DMS79 treated with DMSO at 0.1 percent for 48 hours (cell line): ENCODE results near the gene WAC.

ENCODE experiments used
- DNase-seq: peaks from one replicate; lab custom pipeline; 2025; lab: John Stamatoyannopoulos, UW

Gene WAC

DNA sequence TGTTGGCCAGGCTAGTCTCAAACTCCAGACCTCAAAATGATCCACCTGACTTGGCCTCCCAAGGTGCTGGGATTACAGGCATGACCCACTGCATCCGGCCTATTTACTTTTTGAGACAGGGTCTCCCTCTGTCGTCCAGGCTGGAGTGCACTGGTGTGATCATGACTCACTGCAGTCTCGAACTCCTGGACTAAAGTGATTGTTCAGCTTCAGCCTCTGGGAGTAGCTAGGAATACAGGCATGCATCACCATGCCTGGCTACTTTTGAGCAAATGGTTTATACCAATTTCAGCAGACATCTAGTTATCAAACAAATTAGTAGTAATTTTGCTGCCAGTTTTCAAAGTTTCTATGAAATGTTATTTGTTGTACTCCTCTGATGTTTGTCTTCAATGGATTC lies 2.2 kb upstream of the WAC start:
- DNase-seq: no peak

- DNase-seq: no peak
Measured at GRCh38 chr10:28533186-28533564, 257 bp downstream of the WAC start.

DNA sequence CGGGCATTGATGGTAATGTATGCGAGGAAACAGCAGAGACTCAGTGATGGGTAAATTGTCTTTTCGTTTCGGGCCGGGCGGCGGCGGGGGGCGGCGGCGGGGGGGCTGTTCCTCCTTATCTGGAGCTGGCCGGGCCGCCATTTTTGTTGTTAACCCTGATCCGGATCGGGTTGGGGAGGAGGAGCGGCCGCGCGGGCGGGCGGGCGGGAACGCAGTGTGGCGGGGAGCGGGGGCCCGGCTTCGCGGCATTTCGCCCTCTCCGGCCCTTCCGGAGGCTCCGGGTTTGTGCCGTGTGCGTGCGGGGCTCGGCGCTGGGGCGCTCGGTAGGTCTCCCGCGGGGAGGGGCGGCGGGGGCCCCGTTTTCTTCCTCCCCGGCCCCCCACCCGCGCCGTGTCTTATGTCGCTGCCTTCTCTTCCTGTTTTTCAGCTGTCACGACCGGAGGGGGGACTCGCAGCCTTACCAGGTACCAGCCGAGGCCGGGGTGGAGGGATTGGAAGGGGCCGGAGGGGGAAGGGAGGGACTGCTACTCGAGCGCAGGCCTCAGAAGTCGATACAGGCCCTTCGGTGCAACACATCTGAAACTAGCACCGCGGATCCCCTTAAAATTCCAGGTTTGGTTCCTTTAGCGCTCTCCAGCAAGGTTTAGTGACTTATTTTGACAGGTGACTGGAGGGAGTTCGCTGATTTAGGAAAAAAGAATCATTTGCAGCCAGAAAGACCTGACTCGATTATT lies 820 bp downstream of the WAC start:
- DNase-seq: peak; percentile 9

- no peak for DNase-seq
Measured at GRCh38 chr10:28535846-28536245, 2.9 kb downstream of the WAC start.

DNA sequence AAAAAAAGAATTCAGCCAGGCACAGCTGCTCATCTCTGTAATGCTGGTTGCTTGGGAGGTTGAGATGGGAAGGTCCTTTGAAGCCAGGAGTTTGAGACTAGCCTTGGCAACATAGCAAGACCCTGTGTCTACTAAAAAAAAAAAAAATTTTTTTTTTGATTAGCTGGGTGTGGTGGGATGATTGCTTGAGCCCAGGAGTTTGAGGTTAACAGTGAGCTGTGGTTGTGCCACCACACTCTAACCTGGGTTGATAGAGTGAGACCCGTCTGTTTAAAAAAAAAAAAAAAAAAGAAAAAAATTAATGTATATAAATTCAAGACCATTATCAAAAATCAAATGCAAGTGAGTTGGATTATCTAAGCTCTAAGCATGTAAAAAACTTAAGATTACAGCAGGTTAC lies 5.7 kb downstream of the WAC start:
- no peak for DNase-seq

GRCh38 chr10:28540145-28540544 lies 7.2 kb downstream of the WAC start:
- no peak for DNase-seq

- DNase-seq: no peak
Measured at GRCh38 chr10:28541717-28542365, 8.9 kb downstream of the WAC start.

- DNase-seq: no peak
Measured at GRCh38 chr10:28542728-28543127, 9.8 kb downstream of the WAC start.

GRCh38 chr10:28544058-28544457 lies 11.1 kb downstream of the WAC start:
- no peak for DNase-seq

DNA sequence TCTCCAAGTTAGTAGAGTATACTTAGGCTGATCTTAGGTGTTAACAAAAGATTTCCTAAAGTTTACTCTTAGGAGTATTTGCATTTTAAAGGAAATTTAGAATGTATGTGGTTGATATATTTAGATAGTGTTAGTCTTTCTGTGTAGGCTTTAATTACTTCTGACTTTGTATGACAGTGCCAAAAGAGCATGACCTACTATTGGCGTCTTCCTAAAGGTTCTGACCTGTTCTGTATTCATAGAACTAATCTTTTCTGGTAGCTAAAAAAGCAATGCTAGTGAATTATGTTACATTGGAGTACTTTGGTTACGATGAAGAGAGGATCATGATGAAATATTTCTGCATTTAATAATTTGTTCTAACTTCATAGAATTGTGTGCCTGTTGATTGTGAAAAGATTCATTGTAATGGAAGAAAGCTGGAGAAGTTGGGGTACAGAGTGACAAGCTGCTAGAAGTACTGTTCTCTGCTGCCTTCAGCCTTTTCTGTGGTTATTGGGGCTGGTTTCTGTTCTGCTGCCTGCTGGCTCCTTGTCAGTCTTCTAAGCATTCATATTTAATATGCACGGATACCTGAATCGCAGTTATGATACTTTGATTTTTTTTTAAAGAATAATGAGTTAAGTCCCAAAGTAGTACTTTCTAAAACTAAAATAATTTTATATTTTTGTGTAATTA lies 13.2 kb downstream of the WAC start:
- no peak for DNase-seq

- DNase-seq: peak; percentile 36
Measured at GRCh38 chr10:28548781-28549498, 16.0 kb downstream of the WAC start.

DNA sequence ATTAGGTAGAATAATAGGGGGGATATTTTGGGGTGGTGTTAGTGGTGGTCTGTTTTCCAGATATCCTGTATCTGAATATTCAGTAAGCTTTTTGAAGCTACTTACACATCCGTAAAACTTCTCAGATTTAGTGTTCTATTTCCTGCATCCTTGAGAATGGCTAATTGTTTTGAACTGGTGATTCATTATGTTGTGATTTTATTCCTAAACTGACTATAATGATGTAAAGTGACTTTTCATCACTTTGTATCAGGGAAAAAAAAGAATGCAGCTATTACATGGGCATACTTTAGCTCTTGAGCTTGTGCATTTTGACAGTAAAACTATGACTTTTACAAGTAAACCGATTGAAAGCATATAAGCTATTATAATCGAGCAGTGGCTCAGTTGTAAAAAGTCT lies 18.2 kb downstream of the WAC start:
- no peak for DNase-seq

- no peak for DNase-seq
Measured at GRCh38 chr10:28552775-28553174, 19.9 kb downstream of the WAC start.

- DNase-seq: no peak
Measured at GRCh38 chr10:28554009-28554408, 21.1 kb downstream of the WAC start.

GRCh38 chr10:28554952-28555351 lies 22.0 kb downstream of the WAC start:
- DNase-seq: no peak

GRCh38 chr10:28555358-28555757 lies 22.4 kb downstream of the WAC start:
- no peak for DNase-seq

DNA sequence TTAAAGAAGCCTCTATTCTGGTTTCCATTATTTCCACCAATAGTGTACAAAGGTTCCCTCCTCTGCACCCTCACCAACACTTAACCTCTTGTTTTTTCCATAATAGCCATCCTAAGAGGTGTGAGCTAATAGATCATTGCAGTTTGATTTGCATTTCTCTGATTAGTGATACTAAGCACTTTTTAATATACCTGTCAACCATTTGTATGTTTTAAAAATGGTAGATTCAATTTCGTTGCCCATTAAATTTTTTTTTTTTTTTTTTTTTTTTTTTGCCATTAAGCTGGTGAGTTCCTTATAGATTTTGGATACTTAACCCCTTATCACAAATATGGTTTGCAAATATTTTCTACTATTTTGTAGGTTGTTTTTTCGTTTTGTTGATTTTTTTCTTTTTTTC lies 23.2 kb downstream of the WAC start:
- no peak for DNase-seq

- DNase-seq: no peak
Measured at GRCh38 chr10:28558186-28558585, 25.3 kb downstream of the WAC start.

DNA sequence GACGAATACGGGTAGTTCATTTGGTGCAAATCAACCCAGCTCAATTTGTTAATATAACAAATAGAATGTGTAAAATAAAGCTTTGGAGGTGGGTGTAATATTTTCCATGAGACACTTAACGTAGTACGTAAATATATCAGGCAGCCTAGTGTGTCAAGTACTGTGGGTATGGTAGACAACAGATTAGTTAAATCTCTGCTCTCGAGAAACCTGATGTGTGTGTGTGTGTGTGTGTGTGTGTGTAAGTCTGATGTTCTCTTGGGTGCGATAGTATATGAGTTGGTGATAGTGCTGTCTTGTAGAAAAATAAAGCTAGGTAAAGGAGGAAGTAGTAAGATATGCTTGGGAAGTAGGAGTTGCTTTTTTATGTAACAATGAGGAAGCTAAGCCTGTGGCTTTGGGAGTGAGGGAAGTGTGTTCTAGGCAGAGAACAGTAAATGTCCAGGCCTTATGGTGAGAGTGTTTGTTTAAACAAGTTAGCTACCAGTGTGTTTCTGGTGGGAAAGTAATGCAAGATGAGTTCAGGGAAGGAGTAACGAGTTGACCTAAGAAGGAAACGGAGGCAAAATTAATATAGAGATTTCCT lies 26.1 kb downstream of the WAC start:
- no peak for DNase-seq

- no peak for DNase-seq
Measured at GRCh38 chr10:28559618-28560017, 26.7 kb downstream of the WAC start.

GRCh38 chr10:28560617-28561016 lies 27.7 kb downstream of the WAC start:
- DNase-seq: no peak

- DNase-seq: no peak
Measured at GRCh38 chr10:28561531-28561930, 28.6 kb downstream of the WAC start.
